ENCODE data around the gene TDRD12. TPM values are rescaled to one million over a fixed set of nuclear protein-coding genes. Genes with fewer than 3 reads are reported as not detected.
"Not testable (repeated sequence)": the region's sequence is repeated elsewhere in the genome, so short reads cannot be mapped to it uniquely, and the experiment has no call there.

Gene TDRD12
- total RNA-seq, 4 donors from 2014 or later, result 0.13 to 1.7 (median 1.2) TPM; not detected in 1

DNA sequence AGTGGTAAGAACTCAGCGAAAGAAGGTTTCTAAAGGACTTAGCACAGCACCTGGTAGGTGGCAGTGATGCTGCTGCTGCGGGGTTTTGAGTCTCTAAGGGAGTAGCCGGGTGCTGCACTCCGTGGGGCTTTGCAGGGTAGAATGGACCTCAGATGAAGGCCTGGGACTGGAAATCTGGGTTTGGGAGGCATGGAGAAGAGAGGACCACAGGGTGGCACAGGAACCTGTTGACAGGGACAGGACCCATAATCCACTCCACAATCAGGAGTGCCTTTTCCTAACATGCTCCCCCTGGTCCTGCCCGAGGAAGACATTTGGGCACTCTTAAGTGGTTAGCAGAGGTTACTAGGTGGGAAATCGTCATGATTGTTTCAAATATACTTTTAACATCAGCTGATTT, 29.8 kb downstream of the TDRD12 start:
- WGBS, 2 donors (ENCODE audit: low coverage in 1 of 2), result 64 to 70% methylated on average over 6 of the region's 6 CpGs
- Histone ChIP-seq H3K4me3 (no peak overlapping the region), H3K27ac (no peak overlapping the region), H3K36me3 (no peaks in the 10 kb centered on the region), H3K27me3 (peaks cover 51% of the 10 kb centered on the region), H3K9me3 (no peaks in the 10 kb centered on the region), H3K4me1 (no peaks in the 10 kb centered on the region)
- no peak for ATAC-seq
- no peak for TF ChIP-seq EP300 (IDR thresholded peaks at IDR 0.05)
- no peak for TF ChIP-seq CTCF (IDR thresholded peaks at IDR 0.05)
- TF ChIP-seq POLR2A (IDR thresholded peaks at IDR 0.05), result no peak
- no peak for TF ChIP-seq POLR2AphosphoS5 (IDR thresholded peaks at IDR 0.05)

- no peaks in the 10 kb centered on the region for H3K9me3 ChIP-seq
- no peaks in the 10 kb centered on the region for H3K4me1 ChIP-seq
- no peak for ATAC-seq
- TF ChIP-seq CTCF (IDR thresholded peaks at IDR 0.05) (no peak), EP300 (IDR thresholded peaks at IDR 0.05) (no peak), POLR2A (IDR thresholded peaks at IDR 0.05) (no peak), POLR2AphosphoS5 (IDR thresholded peaks at IDR 0.05) (no peak)
- peaks cover 47% of the 10 kb centered on the region for H3K27me3 ChIP-seq
- 32 to 48% methylated on average over 3 to 4 of the region's 4 CpGs for WGBS, 2 donors (ENCODE audit: low coverage in 1 of 2)
- H3K36me3 ChIP-seq, result no peaks in the 10 kb centered on the region
- H3K4me3 ChIP-seq, result no peak overlapping the region
- H3K27ac ChIP-seq, result no peak overlapping the region
Observed at GRCh38 chr19:32750441-32751055, 31.0 kb downstream of the TDRD12 start.

DNA sequence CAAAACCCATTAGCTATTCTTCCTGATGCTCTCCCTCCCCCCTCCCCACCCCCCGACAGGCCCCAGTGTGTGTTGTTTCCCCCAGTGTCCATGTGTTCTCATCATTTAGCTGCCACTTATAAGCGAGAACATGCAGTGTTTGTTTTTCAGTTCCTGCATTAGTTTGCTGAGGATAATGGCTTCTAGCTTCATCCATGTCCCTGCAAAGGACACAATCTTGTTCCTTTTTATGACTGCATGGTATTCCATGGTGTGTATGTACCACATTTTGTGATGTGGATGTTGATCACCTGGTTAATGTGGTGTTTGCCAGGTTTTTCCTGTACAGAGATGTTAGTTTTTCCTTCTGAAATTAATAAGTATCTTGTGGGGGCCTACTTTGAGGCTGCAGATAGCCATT, 31.5 kb downstream of the TDRD12 start:
- WGBS, 2 donors (ENCODE audit: low coverage in 1 of 2), result 90% methylated on average over 1 of the region's 2 CpGs; no CpG with 5 or more reads in 1 of the 2 donors
- Histone ChIP-seq H3K27me3 (peaks cover 47% of the 10 kb centered on the region), H3K9me3 (no peaks in the 10 kb centered on the region), H3K27ac (no peak overlapping the region), H3K4me3 (no peak overlapping the region), H3K4me1 (no peaks in the 10 kb centered on the region), H3K36me3 (no peaks in the 10 kb centered on the region)
- ATAC-seq, result no peak
- TF ChIP-seq POLR2AphosphoS5 (IDR thresholded peaks at IDR 0.05) (no peak), POLR2A (IDR thresholded peaks at IDR 0.05) (no peak), CTCF (IDR thresholded peaks at IDR 0.05) (no peak), EP300 (IDR thresholded peaks at IDR 0.05) (no peak)

- H3K4me1 ChIP-seq, result no peaks in the 10 kb centered on the region
- H3K27me3 ChIP-seq, result peaks cover 4% of the 10 kb centered on the region
- TF ChIP-seq POLR2AphosphoS5 (IDR thresholded peaks at IDR 0.05) (no peak), POLR2A (IDR thresholded peaks at IDR 0.05) (no peak), CTCF (IDR thresholded peaks at IDR 0.05) (no peak), EP300 (IDR thresholded peaks at IDR 0.05) (no peak)
- no peaks in the 10 kb centered on the region for H3K9me3 ChIP-seq
- no peak overlapping the region for H3K4me3 ChIP-seq
- no peak for ATAC-seq
- WGBS, 2 donors (ENCODE audit: low coverage in 1 of 2), result 42 to 74% methylated on average over 2 to 3 of the region's 3 CpGs
- no peak overlapping the region for H3K27ac ChIP-seq
- no peaks in the 10 kb centered on the region for H3K36me3 ChIP-seq
Observed at GRCh38 chr19:32757189-32757588, 37.6 kb downstream of the TDRD12 start.

DNA sequence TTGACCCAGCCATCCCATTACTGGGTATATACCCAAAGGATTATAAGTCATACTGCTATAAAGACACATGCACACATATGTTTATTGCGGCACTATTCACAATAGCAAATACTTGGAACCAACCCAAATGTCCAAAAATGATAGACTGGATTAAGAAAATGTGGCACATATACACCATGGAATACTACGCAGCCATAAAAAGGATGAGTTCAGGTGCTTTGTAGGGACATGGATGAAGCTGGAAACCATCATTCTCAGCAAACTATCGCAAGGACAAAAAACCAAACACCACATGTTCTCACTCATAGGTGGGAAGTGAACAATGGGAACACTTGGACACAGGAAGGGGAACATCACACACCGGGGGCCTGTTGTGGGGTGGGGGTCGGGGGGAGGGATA, 45.8 kb downstream of the TDRD12 start:
- ATAC-seq, H3K27me3 ChIP-seq, H3K4me3 ChIP-seq, H3K4me1 ChIP-seq, H3K36me3 ChIP-seq, H3K9me3 ChIP-seq, H3K27ac ChIP-seq: not testable (repeated sequence)
- WGBS, 2 donors (ENCODE audit: low coverage in 1 of 2), result 89 to 95% methylated on average over 2 of the region's 5 CpGs
